Heart right ventricle (tissue), 16 donors: ENCODE data around the gene CREB3L4. TPM values are rescaled to one million over a fixed set of nuclear protein-coding genes. Genes with fewer than 3 reads are reported as not detected.
A peak's percentile ranks its signal among the peaks of the same experiment; 100 is the strongest.

ENCODE experiments used
- ATAC-seq, 8 donors: fragments of 200-7000 bp; cut with Tn5 transposase; one replicate each; pipeline ENCODE4 v1.9.1; 2020; ENCODE audit warnings: mild to moderate bottlenecking in 8 of 8, moderate library complexity in 8 of 8, moderate number of reproducible peaks in 1 of 8
- DNase-seq, 2 donors: peaks; one replicate each; pipeline ENCODE4 v3.0.0-alpha.2; 2020
- H3K27ac ChIP-seq, 10 donors: fragments of 200-600 bp; sonication (generic) in 2 of 10; one replicate each; pipeline versions ENCODE4 v1.5.0 to v1.8.0; 2020 to 2022; ENCODE audit warnings: mild to moderate bottlenecking in 3 of 10
- H3K27me3 ChIP-seq, 7 donors: fragments of 200-600 bp; one replicate each; pipeline ENCODE4 v1.8.0; 2021 to 2022; ENCODE audit warnings: mild to moderate bottlenecking in 2 of 7
- H3K36me3 ChIP-seq, 9 donors: fragments of 200-600 bp; sonication (generic) in 1 of 9; one replicate each; pipeline versions ENCODE4 v1.5.0 to v1.8.0; 2020 to 2022; ENCODE audit warnings: mild to moderate bottlenecking in 2 of 9
- H3K4me1 ChIP-seq, 9 donors: fragments of 200-600 bp; sonication (generic) in 1 of 9; one replicate each; pipeline versions ENCODE4 v1.5.0 to v1.8.0; 2020 to 2022; ENCODE audit warnings: mild to moderate bottlenecking in 4 of 9
- H3K4me3 ChIP-seq, 10 donors: fragments of 200-600 bp; sonication (generic) in 2 of 10; one replicate each; pipeline versions ENCODE4 v1.5.0 to v1.8.0; 2020 to 2022; ENCODE audit warnings: mild to moderate bottlenecking in 7 of 10, moderate library complexity in 2 of 10
- H3K9me3 ChIP-seq, 11 donors: fragments of 200-600 bp in 10 of 11; sonication (generic) in 2 of 11; one replicate each; pipeline versions ENCODE4 v1.5.0 to v1.8.0; 2013 to 2022; ENCODE audit warnings: mild to moderate bottlenecking in 2 of 11, control low read depth in 1 of 11, moderate library complexity in 1 of 11
- CTCF ChIP-seq, 9 donors: fragments of 200-600 bp; sonication (generic) in 2 of 9; IDR thresholded peaks; one replicate each; pipeline versions ENCODE4 v1.5.0 to v1.8.0; 2021 to 2022; ENCODE audit warnings: antibody characterized with exemption in 9 of 9, mild to moderate bottlenecking in 5 of 9, moderate library complexity in 1 of 9
- WGBS, 2 donors: extraction: QIAGEN DNeasy Blood & Tissue Kit; methylation state at CpG; one replicate each; pipeline ENCODE4 v1.1.7; 2013; ENCODE audit warnings: inconsistent platforms in 1 of 2; 5-methylcytosine and 5-hydroxymethylcytosine counted together
- intact Hi-C, 10 donors: fragments of 100-400 bp; cut with DNase I; formaldehyde crosslinking; loops; one replicate each; pipeline versions ENCODE4 v1.11.1 to v1.14.2; 2022
- polyA plus RNA-seq, 2 donors: library from polyadenylated mRNA; stranded (reverse); fragments of 200-250 nt; gene quantifications; one replicate each; pipeline ENCODE4 v1.2.3, GENCODE V29; 2013
- total RNA-seq, 10 donors: library from RNA; stranded (reverse); fragmentation: NEBNext Ultra II Directional in 3 of 10; extraction: Animal tissue kit (Norgen Biotek cat#: 25700) in 3 of 10; gene quantifications; one replicate each; pipeline versions ENCODE4 v1.2.1 to v1.2.4, GENCODE V29; 2021 to 2023
- donor health status: Arrhythmogenic right ventricular cardiomyopathy.
- donor health status: ischemic (EF 13 %, LVEDD 7.1; RV severe dilation, severe dysfunction).
- donor health status: healthy with polysubstance abuse.
- donor health status: DM: no; HTN: yes; CAD: no.
- donor health status: DM: no; HTN: no; CAD: no.
- donor health status: ischemic (EF 25% LVEDD 6.9; RV normal size, moderate dysfunction).
- donor health status: ischemic (EF 25% LVEDD 5.7; RV mildly dilated, moderate dysfunction).
- donor health status: healthy.
- donor health status: DM: yes; HTN: yes; CAD: no.
- donor health status: Ischemic cardiomyopathy.
- donor health status: ischemic (EF 35%, LVEDD 5.7; RV mildly dilated, moderate dysfunction).
- donor health status: nonischemic (EF 11% LVEDD 7.7; RV severe dilation, severe dysfunction).
- donor health status: DM: yes; HTN: yes; CAD: no.
- donor health status: PGD.
- donor health status: ischemic (EF 29% LVEDD 5.4; RV normal size, mild dysfunction).
- donor health status: nonischemic (EF 23%, LVEDD 6.1; RV moderate dilation, normal function).

Gene CREB3L4
- total and polyA plus RNA-seq, 12 donors, result 2.9 to 8.5 (median 4.6) TPM

DNA sequence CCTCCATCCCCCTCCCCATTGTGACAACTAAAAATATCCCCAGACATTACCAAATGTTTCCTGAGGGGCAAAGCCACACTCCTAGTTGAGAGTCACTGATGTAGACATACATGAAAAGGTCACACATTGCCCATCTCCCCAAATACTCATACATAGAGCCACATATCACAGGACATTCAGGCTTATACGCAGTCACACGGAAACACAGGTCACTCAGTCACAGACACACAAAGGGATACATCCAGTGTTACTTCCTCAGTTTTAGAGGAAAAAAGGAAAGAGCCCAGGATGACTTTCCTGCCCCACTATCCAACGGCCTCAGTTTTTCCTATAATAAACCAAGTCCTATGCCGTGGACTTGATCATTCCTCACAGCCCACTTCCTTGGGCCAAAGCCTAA is 6.3 kb upstream of the CREB3L4 start:
- Histone ChIP-seq H3K27me3 (no peaks in the 10 kb centered on the region), H3K4me3 (peak overlapping the region in 2 of 10 donors; percentile 66 to 74), H3K27ac (peak overlapping the region in 6 of 10 donors; percentile 95 to 98 (median 96)), H3K9me3 (no peaks in the 10 kb centered on the region), H3K36me3 (peaks cover 0 to 29% (median 10%) of the 10 kb centered on the region in 9 donors), H3K4me1 (peaks cover 25 to 83% (median 62%) of the 10 kb centered on the region in 9 donors)
- WGBS, 2 donors, result 62 to 71% methylated on average over 4 of the region's 4 CpGs
- TF ChIP-seq CTCF (IDR thresholded peaks at IDR 0.05), result no peak
- no peak for ATAC-seq
- intact Hi-C loops, result no loop called here
- DNase-seq, result no peak

- ATAC-seq (peak in 1 of 8 donors; percentile 8), DNase-seq (no peak)
- Histone ChIP-seq H3K27me3 (no peaks in the 10 kb centered on the region), H3K36me3 (peaks cover 0 to 29% (median 10%) of the 10 kb centered on the region in 9 donors), H3K4me3 (peak overlapping the region; percentile 43 to 83 (median 76)), H3K9me3 (no peaks in the 10 kb centered on the region), H3K4me1 (peaks cover 25 to 79% (median 57%) of the 10 kb centered on the region in 9 donors), H3K27ac (peak overlapping the region; percentile 90 to 98 (median 96))
- intact Hi-C loops, result no loop called here
- 35 to 46% methylated on average over 16 of the region's 16 CpGs for WGBS, 2 donors
- no peak for TF ChIP-seq CTCF (IDR thresholded peaks at IDR 0.05)
Observed at GRCh38 chr1:153962088-153963029, 5.3 kb upstream of the CREB3L4 start.

GRCh38 chr1:153963030-153963849 is 4.5 kb upstream of the CREB3L4 start, which contains the start of gene SLC39A1:
SLC39A1 (minus strand) TSS chr1:153963537; CDS start chr1:153962715, 822 bp downstream.
- no peaks in the 10 kb centered on the region for H3K9me3 ChIP-seq
- peak within 1 kb of the TSS; percentile 43 to 83 (median 76) for H3K4me3 ChIP-seq
- intact Hi-C loops, result no loop called here
- peaks cover 23 to 82% (median 56%) of the 10 kb centered on the region in 9 donors for H3K4me1 ChIP-seq
- H3K27me3 ChIP-seq, result no peaks in the 10 kb centered on the region
- 0% methylated on average over 52 to 54 of the region's 54 CpGs for WGBS, 2 donors
- peak within 1 kb of the TSS; percentile 90 to 98 (median 96) for H3K27ac ChIP-seq
- TF ChIP-seq CTCF (IDR thresholded peaks at IDR 0.05), result no peak
- H3K36me3 ChIP-seq, result peaks cover 0 to 29% (median 10%) of the 10 kb centered on the region in 9 donors
- DNase-seq (peak; percentile 98 to 99), ATAC-seq (peak; percentile 81 to 91 (median 87))

DNA sequence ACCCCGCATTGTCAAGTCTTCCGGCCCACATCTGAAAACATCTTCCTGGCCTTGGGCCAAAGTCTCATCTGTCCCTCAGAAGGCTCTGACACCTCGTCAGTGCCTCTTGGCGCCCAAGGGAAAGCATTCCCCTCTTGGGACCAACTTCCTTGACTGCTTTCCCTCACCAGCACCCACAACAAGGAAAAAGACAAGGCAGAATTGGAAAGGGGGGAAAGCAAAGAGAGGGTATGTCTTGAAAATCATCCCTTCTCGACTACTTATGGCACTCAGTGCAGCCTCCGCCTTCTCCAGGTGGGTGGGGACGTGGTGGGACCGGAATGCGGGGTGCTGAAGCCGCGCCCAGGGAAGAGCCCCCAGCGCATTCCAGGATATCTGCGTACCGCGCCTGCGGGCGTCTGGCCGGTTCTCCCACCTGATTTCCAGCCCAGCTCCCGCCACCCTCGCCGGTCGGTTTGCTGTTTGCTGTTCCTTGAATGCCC is 3.8 kb upstream of the CREB3L4 start:
- Histone ChIP-seq H3K4me3 (peak overlapping the region; percentile 43 to 83 (median 76)), H3K27me3 (no peaks in the 10 kb centered on the region), H3K27ac (peak overlapping the region; percentile 90 to 98 (median 96)), H3K4me1 (peaks cover 26 to 84% (median 57%) of the 10 kb centered on the region in 9 donors), H3K9me3 (no peaks in the 10 kb centered on the region), H3K36me3 (peaks cover 0 to 29% (median 10%) of the 10 kb centered on the region in 9 donors)
- 1 to 2% methylated on average over 22 of the region's 22 CpGs for whole genome bisulfite sequencing, 2 donors
- TF ChIP-seq CTCF (IDR thresholded peaks at IDR 0.05), result no peak
- intact Hi-C loops, result no loop called here
- DNase-seq (no peak), ATAC-seq (peak in 2 of 8 donors; percentile 3 to 5)
